Daoy (cell line): Measurements from ENCODE around the gene CLK4. TPM values are rescaled to one million over a fixed set of nuclear protein-coding genes. Genes with fewer than 3 reads are reported as not detected.

ENCODE experiments used
- DNase-seq: peaks from one replicate; pipeline ENCODE4 v3.0.0-alpha.2; 2015; ENCODE audit warnings: low read depth
- total RNA-seq: library from RNA; depleted of rRNA; stranded (reverse); fragments of >200 nt; shearing (Covaris generic); gene quantifications from 2 replicates; pipeline ENCODE4 v1.2.3, GENCODE V29; 2014; rRNA removed

The CLK4 gene
- 9.8 and 15.6 TPM in 2 replicates for total RNA-seq

DNA sequence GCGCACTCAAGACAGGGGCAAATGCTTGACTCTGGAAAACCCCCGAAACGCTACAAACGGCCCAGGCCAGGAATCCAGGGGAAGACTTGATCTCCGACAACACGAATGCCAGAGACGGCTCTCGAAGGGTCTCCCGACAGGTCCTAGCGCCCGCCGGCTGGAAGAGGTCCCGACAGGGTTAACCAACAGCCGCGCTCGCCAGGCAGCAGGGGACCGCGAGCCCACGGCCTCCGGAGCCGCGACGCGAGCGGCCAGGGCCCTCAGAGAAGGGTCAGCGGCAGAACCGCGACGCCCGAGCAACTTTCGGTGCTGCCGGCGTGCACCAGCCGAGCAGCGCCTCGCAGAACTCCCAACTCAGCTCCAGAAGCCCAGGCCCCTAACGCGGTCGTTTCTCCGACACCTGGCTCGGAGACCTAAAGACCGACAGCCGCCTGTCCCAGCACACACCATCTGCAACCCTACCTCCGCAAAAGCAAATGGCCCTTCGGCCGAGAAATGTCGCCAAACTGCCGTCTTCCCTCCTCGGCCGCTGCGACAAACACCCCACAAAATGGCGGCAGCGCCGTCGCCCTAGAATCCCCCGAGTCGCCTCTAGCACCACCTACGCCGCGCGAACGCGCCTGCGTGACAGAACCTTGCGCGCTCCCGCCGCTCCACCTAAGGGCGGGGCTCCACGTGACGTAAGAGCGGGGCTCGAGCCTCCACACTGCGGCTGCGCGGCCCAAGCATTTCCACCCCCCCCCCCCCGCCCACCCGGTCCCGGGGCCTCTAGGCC, at the start of gene CLK4:
TSS of gene CLK4 (minus strand) at position 567 of the 775 bp plus-strand sequence. CDS start 3,634 bp downstream, outside the sequence.
- DNase-seq: peak; percentile 97

DNA sequence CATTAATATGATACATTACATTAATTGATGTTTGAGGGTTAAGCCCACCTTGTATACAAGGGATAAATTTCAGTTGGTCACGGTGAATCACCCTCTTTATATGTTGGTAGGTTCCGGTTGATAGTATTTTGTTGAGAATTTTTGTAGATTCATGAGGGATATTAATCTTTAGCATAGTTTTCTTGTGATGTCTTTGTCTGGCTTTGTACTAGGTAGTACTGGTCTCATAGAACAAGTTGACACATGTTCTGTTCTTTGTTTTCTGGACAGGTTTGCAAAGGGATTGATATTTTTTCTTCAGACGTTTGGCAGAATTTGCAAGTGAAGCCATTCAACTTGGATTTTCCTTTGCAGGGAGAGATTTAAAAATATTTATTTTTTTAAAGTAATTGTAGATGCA, 49.1 kb upstream of the CLK4 start:
- DNase-seq: no peak

DNA sequence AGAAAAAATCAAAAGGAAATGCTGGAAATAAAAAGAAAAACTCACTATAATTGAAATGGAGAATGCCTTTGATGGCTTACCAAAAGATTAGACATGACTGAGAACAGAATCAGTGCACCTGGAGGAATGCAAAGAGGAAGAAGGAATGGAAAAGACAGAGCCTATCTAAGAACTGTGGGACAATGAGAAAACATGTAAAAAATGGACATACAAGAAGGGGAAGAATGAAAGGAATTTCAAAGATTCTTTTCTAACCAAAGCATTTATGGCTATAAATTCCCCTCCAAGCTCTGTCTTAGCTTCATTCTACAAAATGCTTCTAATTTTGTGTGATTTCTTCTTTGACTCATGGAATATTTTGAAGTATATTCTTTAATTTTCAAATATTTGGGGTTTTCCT, 47.5 kb upstream of the CLK4 start:
- DNase-seq: no peak

DNA sequence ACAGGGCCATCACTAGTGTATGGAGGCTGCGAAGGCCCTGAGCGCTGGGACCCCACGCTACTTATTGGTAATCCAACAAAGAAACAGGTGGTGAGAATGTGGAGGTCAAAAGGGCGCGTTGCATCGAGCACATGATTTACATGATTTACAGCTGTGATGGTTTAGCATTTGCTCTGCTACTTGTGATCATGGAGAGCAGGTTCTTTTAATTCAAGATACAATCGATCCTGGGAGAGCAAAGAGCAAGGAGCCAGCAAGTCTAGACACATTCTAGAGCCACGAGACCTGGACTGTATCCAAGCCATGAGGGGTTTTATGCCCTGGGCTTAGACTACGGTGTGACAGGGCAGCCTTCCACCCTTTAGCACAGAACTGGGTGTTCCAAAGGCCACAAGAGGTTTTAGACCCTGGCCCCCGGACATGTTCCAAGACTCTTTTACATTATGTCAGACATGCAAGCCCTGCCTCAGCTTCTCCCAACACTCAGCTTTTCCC, 47.0 kb upstream of the CLK4 start:
- no peak for DNase-seq

DNA sequence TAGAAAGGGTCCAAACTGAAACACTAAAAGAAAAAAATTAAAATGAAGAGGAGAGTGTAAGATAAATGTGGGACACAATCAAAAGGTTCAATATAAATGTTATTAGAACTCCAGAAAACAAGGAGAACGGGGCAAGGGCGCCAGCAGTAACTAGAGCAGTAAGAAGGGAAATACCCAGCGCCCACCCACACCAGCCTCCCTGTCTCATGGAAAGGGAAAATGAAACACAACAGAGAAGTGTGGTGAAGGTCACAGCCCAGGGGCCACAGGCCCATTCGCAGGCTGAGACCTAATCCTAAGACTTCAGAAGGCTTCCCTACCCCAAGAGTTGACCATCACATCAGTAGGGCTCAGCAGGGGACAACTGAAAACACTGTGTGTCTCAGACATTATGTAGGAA, 45.8 kb upstream of the CLK4 start:
- DNase-seq: no peak

DNA sequence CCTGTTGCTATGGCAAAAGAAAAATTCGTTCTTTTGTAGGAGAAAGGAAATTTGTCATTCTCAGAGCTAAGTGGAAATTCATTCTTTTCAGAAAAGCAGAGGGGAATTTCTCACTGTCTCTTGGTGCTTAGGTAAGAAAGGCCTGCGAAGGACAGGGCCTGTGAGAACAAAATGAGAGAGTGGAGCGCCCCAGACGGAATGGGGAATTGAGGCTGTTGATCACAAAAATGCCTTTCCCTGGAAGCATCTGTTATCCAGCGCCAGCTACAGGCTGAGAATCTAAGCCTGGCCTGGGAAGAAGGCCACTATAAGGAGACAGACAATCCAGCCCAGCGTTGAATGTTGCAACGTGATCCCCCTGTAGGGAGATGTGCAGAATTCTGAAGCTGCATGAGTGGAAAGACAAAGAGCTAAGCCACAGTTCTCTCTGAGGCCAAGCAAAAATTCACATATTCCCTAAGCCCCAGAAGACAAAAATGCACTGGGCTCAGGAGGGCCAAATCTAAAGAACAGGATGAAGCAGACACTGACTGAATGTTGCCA, 44.8 kb upstream of the CLK4 start:
- DNase-seq: no peak

DNA sequence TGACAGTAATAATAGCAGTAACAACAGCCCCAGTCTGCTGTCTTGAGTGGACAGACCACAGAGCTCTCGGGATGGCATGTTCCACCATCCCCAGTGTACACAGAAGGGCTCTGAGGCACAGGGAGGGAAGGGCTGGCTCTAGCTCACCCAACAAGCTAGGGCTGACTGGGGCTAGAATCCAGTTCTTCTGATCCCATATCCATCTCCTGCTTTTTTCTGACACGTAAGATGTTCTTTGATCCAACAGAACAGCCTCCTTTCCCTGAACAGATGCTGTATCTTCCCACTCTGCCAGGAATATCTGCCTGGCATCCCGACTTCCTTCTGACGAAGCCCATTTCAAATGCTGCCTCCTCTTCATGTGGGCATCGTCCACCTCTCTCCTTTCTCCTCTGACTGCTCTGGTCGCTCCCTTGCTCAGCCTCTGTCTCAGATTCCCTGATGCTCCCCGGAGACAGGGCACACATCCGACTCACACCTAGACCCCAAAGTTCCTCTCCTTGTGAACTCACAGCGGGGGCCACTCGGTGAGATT, 43.6 kb upstream of the CLK4 start:
- DNase-seq: no peak

DNA sequence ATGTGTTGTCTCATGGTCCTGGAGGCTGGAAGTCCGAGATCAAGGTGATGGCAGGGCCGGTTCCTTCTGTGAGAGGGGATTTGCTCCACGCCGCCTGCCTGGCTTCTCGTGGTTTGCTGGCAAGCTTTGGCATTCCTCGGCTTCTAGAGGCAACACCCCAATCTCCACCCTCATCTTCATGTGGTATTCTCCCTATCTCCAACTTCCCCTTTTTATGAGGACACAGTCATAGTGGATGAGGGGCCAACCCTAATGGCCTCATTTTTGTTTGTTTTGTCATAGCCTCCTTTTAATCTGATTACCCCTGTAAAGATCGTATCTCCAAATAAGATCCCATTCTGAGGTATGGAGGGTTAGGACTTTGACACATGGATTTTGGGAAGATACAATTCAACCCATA, 41.7 kb upstream of the CLK4 start:
- peak; percentile 28 for DNase-seq

DNA sequence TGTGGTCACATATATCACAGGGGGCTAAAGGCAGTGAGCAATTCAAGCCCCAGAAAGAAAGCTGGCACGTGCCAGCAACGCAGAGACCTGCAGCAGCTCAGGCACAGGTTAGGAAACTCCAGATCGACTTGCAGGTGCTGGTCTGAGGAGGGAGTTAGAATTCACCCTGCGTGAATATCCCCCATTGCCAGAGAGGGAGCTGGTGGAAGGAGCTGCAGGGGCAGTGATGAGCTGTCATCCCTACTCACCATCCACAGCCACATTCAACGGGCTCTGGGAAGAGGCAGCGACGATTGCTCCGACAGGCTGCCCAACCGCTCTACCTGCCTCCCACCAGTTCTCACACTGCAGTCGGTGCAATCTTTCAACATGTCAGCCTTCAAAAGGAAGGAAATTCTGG, 40.8 kb upstream of the CLK4 start:
- no peak for DNase-seq

DNA sequence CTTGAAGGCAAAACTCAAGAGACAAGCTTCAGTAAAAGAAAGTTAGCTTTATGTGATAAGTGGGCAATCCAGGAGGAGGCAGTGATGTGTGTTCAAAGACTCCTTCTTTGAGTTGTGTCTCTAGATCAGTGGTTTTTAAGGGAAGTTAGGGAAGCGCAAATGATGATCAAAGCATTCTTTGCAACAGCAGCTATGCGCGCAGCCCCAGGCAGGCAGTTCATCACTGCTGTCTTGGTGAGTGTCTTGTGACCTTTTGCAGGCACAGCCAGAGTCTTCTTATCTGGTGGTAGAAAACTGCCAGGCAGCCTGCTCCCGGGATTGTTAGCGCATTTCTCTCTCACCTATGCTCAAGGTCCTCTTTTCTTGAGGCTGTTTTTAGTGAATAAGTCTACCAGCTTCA, 40.3 kb upstream of the CLK4 start:
- DNase-seq: no peak

DNA sequence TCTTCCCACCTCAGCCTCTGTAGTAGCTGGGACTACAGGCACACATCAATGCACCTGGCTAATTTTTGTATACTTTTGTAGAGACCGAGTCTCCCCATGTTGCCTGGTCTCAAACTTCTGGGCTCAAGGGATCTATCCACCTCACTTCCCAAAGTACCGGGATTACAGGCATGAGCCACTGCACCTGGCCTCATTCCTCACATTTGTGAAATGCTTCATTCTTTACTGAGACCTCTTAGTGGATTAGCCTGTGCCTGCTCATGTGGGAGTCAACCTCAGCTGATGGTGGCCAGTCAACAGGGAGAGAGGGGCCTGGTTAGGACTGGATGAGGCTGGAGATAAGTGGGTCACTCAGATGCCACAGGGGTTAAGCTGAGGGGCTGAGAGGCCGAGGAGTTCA, 37.3 kb upstream of the CLK4 start:
- no peak for DNase-seq

DNA sequence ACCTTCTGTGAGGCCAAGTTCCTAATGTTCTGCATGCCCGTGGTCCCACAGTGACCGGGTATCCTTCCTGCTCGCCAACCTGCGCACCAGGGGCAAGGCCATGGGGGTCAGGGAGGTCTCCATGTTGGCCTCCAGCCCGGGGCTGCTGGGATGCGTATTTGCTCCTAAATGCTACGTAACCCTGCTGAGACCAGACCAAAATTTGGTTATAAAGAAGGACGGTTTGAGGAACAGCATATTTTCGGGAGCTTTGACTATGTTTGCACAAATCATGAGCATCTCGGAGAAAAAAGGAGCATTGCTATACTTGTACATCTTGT, 35.7 kb upstream of the CLK4 start:
- DNase-seq: no peak

DNA sequence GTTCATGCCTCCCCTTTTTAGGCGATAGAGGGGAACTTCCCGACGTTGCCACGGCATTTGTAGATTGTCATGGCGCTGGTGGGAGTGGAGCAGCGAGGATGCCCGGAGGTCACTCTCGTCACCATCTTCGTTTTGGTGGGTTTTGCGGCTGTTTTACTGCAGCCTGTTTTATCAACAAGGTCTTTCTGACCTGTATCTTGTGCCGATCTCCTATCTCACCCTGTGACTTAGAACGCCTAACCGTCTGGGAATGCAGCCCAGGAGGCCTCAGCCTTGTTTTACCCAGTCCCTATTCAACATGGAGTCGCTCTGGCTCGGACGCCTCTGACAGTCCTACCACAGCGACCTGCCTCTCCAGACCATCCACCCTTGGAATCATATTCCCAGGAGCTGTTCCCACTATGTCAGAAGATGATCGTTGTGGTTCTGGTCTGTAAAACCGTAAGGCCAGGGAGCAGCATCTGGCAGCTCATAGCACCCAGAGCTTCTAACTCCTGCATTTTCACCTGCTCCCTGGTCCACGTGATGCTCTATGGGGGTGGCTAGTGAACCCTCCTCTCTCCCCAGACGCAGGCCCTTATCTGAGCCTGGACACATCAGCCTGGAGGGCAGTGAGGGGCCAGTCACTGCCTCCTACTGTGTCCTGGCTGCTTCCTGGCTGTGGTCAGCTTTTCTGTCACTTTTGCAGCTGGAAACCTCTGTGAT, 35.1 kb upstream of the CLK4 start:
- DNase-seq: no peak

DNA sequence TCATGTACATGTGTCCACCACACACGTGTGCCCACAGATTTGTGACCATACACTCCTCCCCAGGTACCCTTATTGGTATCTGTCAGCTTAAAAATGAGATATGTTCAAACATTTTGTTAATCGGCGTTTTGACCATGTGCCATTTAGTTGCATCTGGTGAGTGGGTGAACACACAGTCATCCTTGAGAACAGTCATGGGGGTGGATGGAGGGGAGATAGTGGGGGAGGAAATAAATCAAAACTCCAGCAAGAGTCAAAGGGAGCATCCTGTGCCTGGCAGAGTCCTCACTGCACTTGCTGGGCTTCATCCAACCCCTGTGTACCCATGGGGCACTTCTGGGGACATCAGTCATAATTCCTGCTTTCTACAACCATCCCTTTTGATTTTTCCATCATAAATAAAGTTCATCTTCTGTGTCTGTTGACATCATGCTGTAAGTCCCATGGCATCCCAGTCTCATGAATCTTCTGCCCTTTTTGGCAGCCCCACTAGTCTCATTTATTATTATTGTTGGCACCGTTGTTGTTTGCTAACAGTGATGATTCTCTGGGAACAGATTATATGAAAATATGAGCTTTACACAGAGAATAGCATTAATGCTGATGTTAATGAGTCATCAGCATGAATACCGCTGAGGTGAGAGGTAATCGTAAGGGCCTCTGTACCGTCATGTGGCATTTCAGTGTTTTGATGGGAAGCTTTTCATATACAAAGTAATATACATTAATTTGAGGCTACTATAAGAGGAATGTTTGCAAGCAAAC, 24.4 kb upstream of the CLK4 start:
- peak; percentile 70 for DNase-seq

DNA sequence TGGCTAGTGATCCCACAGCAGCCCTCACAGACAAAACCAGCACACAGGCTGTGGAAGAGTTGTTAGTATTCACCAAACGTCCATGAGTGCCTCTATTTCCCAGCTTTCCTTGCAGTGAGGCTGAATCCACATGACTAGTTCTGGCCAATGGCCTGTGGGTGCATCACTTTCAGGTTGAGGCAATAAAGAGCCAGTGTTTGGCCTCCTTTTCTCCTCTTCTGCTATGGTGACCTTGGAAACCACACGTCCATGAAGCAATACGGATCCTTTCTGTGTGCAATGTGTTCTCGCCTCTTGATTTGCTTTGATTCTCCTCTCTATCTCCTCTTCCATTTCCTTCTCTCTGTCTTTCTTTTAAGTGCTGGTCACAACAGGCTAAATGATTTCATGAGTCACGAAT, 23.4 kb upstream of the CLK4 start:
- no peak for DNase-seq

DNA sequence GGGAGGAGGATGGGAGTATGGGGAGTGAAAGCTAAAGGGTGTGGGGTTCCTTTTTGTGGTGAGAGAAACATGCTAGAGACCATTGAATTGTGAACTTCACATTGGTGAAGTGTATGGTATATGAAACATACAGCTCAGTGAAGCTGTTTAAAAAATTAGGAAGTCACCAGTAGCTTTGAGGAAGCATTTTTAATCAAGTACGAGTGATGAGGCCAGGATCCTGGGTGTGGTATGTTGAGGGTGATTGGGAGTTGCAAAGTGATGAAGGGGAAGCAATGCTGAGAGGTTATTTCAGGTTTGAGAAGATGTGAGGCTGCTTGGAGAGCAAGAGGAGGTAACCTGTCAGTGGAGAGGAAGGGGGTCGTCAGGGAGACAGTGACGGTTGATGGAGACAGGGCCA, 22.7 kb upstream of the CLK4 start:
- DNase-seq: no peak

DNA sequence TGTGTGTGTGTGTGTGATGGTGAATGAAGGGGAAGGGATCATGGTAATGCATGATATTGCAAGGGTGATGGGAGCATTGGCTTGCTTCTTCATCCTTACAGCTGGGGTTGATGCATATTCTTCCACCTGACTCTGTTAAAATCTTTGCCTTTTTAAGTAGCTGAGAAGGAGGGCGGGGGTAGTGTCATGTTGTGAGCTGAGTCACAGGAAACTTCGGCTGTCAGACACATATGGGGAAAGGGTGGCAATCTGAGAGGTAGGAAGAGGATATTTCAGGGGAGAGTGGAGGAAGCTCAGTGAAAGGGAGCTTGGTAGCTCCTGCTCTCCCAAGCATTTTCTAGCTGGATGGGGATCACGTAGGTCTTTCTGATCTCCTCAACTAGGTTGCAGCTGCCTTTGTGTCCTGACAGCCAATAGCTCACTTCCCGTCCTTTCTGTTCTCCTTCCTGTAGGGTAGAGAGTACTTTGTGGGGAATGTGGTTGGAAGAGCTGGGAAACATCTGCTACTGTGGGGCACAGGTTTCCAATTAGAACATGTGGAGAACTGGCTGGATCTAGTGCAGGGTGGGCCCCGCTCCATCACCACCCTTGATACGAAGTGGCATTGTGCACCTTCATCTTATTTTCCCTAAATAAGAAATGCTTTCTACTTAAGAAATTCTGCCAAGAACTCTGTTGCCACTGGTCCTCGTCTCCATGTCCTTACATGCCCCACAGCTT, 18.1 kb upstream of the CLK4 start:
- DNase-seq: peak; percentile 85

DNA sequence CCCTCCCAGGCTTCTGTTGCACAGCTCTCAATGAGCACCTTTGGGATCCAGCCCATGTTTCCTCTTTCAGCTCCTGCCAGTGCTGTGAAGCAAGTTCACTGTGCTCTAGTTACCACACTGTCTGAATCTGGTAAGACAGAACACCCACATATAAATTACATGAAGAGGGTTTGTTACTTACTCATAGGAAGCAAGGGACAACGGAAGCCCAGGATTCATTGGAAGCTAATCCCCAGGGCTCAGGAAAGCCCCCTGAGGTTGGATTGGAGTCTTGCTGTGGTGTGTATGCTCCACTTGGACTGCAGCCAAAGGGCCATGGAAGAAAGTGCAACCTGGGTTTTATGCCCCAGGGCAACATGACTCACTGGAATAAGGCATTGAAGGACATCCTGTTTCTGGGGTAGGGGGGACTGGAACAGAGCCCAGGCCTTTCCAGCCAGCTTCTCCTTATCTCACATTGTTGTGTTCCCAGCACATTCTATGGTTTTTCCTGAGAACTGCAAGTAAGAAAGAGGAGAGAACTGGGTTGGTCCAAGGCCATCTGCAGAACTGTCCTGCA, 15.6 kb upstream of the CLK4 start:
- DNase-seq: peak; percentile 100

DNA sequence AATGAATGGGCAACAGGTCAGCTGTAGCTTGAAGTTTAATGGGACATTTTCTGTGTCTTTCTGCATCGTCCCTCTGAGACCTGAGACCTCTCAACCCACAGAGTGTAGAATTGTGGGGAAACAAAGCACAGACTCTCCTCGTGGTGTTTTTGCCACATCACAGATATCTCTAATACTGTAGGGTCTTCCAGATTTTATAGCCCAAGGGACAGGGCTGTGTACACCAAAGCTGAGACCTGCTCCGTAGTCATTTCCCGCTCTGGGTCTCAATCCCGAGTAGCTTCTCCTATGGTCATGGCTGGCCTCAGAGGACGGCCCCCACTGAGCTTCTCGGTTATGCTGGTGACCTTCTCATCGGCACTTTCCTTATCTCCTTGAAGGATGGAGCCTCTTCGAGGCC, 14.9 kb upstream of the CLK4 start:
- no peak for DNase-seq

DNA sequence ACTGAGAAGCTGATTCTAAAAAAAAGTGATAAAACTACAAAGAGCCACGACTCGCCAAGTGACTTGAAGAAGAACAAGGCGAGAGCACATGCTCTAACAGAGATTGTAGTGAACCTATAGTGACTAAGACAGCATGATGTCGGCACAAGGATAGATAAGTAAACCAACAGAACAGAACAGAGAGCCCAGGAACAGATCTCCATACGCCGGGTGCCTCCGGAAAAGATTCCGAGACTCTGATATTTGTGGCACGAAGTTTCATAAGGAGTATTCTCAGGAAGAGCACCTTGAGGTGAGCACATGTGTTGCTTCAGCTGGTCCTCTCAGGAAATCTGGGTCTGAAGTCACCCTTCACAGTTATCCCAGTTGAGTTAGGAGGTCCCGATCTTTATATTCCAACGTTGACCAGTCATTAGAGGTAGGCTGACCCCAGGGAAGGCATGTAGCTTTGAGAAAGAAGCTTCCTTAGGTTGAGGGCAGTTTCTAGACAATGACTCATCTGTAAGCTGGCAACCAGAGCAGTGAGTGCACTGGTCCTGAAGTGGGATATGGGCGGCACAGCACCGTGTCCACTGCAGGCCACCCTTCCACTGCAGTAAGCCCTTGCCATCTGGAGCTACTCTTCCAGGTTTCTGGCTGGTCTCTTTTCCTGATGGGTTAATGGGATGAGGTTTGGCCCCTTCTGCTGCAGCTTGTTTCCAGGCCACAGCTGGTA, 13.6 kb upstream of the CLK4 start:
- peak; percentile 39 for DNase-seq
